GM12891 (cell line): ENCODE data around the gene IP6K1.

Source experiments
- DNase-seq: peaks from one replicate; pipeline ENCODE4 v3.0.0; 2011; ENCODE audit warnings: low spot score; ENCODE audit not compliant: insufficient read length
- FAIRE-seq: peaks from 2 replicates; lab custom pipeline; 2011; peaks lifted over from hg19 to GRCh38; lab: Jason Lieb, UNC
- PAX5 ChIP-seq: IDR thresholded peaks from 2 replicates; pipeline ENCODE4 v1.6.1; 2011; ENCODE audit warnings: low read length, moderate library complexity, mild to moderate bottlenecking; ENCODE audit not compliant: insufficient read depth, severe bottlenecking
- POLR2A ChIP-seq: IDR thresholded peaks from 2 replicates; pipeline ENCODE4 v1.6.1; 2011; ENCODE audit warnings: low read depth, low read length, control low read depth
- POLR2AphosphoS5 ChIP-seq: IDR thresholded peaks from 2 replicates; pipeline ENCODE4 v1.6.1; 2011; ENCODE audit warnings: low read depth, low read length, control low read depth
- POU2F2 ChIP-seq: IDR thresholded peaks from 2 replicates; pipeline ENCODE4 v1.6.1; 2011; ENCODE audit warnings: low read depth, mild to moderate bottlenecking, control low read depth, low read length, moderate library complexity
- SPI1 ChIP-seq: IDR thresholded peaks from 2 replicates; pipeline ENCODE4 v1.6.1; 2011; ENCODE audit warnings: low read depth, low read length, control low read depth
- TAF1 ChIP-seq: IDR thresholded peaks from 2 replicates; pipeline ENCODE4 v1.6.1; 2011; ENCODE audit warnings: low read depth, low read length, control low read depth

IP6K1 gene

DNA sequence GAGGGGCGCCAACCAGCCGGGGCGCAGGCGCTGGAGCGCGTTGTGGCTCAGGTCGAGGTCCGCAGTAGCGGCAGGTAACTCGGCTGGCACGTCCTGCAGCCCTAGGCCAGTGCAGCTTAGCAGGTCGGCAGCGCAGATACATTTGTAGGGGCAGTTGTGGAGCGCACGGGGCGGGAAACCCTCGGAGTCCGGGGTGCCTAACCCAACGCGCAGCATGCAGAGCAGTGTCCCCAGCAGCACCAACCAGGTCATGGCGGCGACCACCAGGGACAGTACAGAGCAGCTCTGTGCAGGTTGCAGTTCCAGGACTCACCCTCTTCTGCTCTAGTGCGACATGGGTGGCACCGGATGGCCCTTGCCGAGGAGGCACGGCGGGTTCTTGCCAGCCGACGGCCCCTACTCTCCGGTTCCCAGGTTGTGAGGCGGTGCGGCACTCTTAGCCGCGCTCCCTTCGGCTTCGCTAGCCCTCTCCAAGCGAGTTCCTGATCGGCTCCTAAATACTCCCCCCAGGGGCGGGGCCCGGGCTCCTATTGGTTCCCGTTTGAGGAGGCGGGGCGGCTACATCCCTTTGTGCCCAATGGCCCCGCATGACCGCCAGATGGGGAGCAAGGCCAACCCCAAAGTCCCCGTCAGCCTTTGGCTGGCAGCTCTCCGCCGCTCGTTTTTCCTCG lies 67.0 kb downstream of the IP6K1 start, which contains the start of gene AMIGO3:
Gene AMIGO3, minus strand, starts transcription at position 471 of the 671 bp plus-strand sequence. Its CDS starts 219 bp downstream, at position 252.
- TF ChIP-seq POLR2AphosphoS5: peak; percentile 30; the same call in 1 of the 2 replicates
- no peak for TF ChIP-seq PAX5
- TF ChIP-seq SPI1: no peak
- peak; percentile 32; the same call in 1 of the 2 replicates for TF ChIP-seq POU2F2
- no peak for TF ChIP-seq TAF1
- TF ChIP-seq POLR2A: peak; percentile 78
- FAIRE-seq (peak; percentile 95), DNase-seq (peak; percentile 96)

DNA sequence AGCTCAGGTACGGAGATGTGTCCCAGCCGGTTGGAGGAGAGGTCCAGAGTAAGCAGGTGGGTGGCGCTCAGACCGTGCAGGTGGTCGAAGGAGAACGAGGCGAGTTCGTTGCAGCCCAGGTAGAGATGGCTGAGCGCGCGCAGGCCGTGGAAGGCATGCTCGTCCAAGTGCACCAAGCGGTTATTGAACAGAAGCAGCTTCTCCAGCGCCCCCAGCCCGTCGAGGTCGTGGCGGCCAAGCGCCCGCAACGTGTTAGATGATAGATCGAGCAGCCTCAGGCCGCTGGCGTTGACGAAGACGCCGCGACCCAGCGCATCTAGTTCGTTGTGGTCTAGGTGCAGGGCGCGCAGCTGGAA lies 67.5 kb downstream of the IP6K1 start:
- peak; percentile 13 for FAIRE-seq
- DNase-seq: no peak
- no peak for TF ChIP-seq SPI1
- no peak for TF ChIP-seq POU2F2

GRCh38 chr3:49717959-49718857 lies 68.1 kb downstream of the IP6K1 start:
- DNase-seq (no peak), FAIRE-seq (peak; percentile 60)
- TF ChIP-seq SPI1 (no peak), POLR2A (no peak), PAX5 (no peak), POU2F2 (0 out of 2 replicates have a peak, but pooled peaks have one; percentile 35), POLR2AphosphoS5 (no peak)

- FAIRE-seq: no peak
- no peak for TF ChIP-seq POLR2A
- no peak for TF ChIP-seq TAF1
- no peak; the same call in 1 of the 2 replicates for TF ChIP-seq POLR2AphosphoS5
- TF ChIP-seq SPI1: no peak
- no peak for TF ChIP-seq PAX5
- no peak for TF ChIP-seq POU2F2
- no peak for DNase-seq
These were observed 69.0 kb downstream of the IP6K1 start for GRCh38 chr3:49717211-49717958.

- DNase-seq (no peak), FAIRE-seq (no peak)
- TF ChIP-seq POLR2AphosphoS5: no peak
- no peak for TF ChIP-seq TAF1
- no peak for TF ChIP-seq PAX5
- no peak for TF ChIP-seq SPI1
These were observed 69.6 kb downstream of the IP6K1 start for GRCh38 chr3:49716691-49717210.

GRCh38 chr3:49716169-49716568 lies 70.2 kb downstream of the IP6K1 start:
- FAIRE-seq: no peak
- TF ChIP-seq SPI1 (no peak), POLR2AphosphoS5 (no peak; the same call in 1 of the 2 replicates), POU2F2 (no peak), TAF1 (no peak), PAX5 (no peak), POLR2A (no peak)
- DNase-seq: no peak

GRCh38 chr3:49715611-49716121 lies 70.7 kb downstream of the IP6K1 start:
- DNase-seq (no peak), FAIRE-seq (no peak)
- TF ChIP-seq POLR2A (no peak), POLR2AphosphoS5 (no peak; the same call in 1 of the 2 replicates), PAX5 (no peak), SPI1 (no peak), POU2F2 (no peak), TAF1 (no peak)

DNA sequence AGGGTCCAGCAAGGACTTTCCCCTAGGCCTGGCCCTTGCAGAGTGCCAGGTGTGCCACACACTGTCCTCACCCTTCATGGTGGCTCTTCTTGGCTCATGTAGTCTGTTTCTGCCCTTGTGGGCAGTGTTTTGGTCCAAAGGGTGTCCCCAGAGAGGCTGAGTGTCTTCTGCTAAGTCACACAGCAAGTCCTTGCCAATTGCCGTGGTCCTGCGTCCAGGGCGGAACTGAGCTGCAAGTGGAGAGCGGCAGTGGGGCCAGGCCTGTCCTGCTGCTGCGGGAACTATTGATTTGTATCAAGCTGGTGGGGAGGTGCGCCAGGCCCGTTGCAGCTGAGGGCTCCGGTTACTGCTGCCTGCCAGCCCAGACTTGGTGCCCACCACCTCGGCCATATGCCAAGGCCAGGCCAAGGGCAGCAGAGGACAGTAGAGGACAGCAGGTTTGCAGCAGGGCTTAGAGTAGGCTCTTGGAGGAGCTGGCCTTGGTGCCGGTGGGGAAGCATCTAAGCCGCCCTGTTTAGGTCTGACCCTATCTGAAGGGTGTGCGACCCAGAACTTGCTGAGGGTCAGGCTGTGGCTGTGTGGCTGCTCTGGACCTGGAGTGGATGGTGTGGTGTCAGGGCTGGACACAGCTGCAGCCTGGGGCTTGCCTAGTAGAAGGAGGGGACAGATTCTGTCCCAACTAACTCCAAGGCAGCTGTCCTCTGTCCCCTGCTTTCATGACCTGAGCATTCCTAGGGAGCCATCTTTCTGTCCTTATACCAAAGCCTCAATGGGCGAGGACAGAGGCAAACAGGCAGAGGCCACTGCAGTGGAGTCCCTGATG lies 71.4 kb downstream of the IP6K1 start:
- TF ChIP-seq POLR2A (no peak), POU2F2 (no peak), SPI1 (no peak), TAF1 (no peak), PAX5 (no peak), POLR2AphosphoS5 (no peak)
- no peak for DNase-seq
- no peak for FAIRE-seq
